ENCODE results near the gene TTLL7.

The TTLL7 gene

DNA sequence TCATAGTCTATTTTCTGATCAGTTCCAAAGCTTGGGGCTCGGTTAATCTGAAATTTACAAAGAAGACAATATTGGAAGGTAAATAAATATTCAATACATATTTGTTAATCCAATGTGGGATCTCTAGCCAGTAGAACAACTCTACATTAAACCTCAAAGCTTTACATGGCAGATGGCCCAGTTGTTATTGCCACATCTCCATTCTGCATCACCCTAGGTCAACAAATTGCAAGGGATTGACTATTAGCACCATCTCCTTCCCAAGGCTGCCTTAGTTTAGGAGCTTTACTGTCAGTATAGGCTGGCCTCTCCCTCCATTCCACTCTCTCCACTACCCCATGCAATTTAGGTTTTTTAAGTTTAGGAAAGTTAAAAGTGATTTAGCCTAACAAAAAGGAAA, 69.7 kb downstream of the TTLL7 start:
- in situ Hi-C loops (cut with HindIII; ENCODE audit: low sequenced_read_pairs), result no loop called here
- DNase-seq (ENCODE audit: low read depth), result peak; percentile 4

DNA sequence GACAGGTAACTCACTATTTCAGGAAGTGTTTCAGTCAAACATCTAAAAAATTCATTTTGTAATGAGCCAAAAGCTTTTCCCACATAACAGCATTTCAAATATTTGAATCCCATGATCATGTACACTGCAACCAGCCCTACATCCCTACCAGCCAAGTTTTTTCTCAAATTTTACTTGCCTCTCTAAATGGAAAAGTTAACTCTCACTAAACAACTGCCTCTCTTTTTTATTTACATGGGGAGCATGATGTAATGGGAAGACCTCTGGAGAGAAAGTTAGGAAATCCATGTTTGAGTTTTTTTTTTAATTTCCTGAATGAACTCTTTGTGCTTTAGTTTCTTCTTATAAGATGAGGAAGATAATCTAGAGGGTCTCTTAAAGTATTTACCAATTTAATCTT, 70.5 kb downstream of the TTLL7 start:
- DNase-seq (ENCODE audit: low read depth), result no peak
- H3K4me3 ChIP-seq (ENCODE audit: low read depth, low read length), result no peak overlapping the region
- in situ Hi-C loops (cut with HindIII; ENCODE audit: low sequenced_read_pairs), result no loop called here
- TF ChIP-seq, protein P1, sequence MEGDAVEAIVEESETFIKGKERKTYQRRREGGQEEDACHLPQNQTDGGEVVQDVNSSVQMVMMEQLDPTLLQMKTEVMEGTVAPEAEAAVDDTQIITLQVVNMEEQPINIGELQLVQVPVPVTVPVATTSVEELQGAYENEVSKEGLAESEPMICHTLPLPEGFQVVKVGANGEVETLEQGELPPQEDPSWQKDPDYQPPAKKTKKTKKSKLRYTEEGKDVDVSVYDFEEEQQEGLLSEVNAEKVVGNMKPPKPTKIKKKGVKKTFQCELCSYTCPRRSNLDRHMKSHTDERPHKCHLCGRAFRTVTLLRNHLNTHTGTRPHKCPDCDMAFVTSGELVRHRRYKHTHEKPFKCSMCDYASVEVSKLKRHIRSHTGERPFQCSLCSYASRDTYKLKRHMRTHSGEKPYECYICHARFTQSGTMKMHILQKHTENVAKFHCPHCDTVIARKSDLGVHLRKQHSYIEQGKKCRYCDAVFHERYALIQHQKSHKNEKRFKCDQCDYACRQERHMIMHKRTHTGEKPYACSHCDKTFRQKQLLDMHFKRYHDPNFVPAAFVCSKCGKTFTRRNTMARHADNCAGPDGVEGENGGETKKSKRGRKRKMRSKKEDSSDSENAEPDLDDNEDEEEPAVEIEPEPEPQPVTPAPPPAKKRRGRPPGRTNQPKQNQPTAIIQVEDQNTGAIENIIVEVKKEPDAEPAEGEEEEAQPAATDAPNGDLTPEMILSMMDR (IDR thresholded peaks at IDR 0.05; ENCODE audit: low read depth, low read length, missing control alignments), result no peak

More for the DNA sequence above, 69.7 kb downstream of the TTLL7 start:
- H3K4me3 ChIP-seq (ENCODE audit: low read depth, low read length), result no peak overlapping the region
- TF ChIP-seq, protein P1 (IDR thresholded peaks at IDR 0.05; ENCODE audit: low read depth, low read length, missing control alignments), result no peak

DNA sequence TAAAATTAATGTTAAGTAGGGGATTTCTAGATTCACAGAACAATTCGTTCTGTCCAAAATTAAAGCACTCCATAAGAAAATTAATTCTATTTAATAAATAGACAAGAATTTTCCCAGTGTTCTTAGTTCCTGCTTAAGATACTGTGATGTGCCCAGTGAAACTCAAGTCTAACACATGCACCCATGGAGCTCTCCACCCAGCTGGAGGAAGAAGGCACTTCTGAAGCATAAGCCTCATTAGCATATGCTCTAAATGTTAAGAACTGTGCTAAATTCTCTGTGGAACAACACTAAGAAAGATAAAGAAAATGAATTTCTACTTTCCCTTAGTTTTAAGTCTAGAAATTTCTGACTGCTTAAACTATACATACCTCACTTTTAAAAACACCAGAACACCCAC, 71.2 kb downstream of the TTLL7 start:
- DNase-seq (ENCODE audit: low read depth), result no peak
- TF ChIP-seq, protein P1 (IDR thresholded peaks at IDR 0.05; ENCODE audit: low read depth, low read length, missing control alignments), result no peak
- no peak overlapping the region for H3K4me3 ChIP-seq (ENCODE audit: low read depth, low read length)
- in situ Hi-C loops (cut with HindIII; ENCODE audit: low sequenced_read_pairs), result no loop called here

DNA sequence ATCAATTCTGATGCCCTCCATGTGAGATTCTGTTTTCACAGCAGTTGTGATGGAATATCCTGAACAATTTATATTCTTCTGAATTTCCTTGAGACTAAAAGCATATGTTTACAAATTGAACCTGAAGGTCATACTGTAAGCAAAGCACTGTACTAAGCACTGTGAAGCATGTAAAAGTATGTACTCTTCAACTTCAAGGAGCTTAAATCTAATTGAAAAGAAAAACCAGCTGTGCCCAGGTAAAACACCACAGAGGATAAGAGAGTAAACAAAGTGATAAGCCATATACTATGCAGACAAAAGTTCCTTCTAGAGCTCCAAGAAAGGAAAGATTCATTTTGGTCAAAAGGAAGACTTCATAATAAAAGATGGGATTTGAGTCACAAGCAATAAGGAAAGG, 71.9 kb downstream of the TTLL7 start:
- DNase-seq (ENCODE audit: low read depth), result no peak
- in situ Hi-C loops (cut with HindIII; ENCODE audit: low sequenced_read_pairs), result no loop called here
- no peak overlapping the region for H3K4me3 ChIP-seq (ENCODE audit: low read depth, low read length)
- TF ChIP-seq, protein P1 (IDR thresholded peaks at IDR 0.05; ENCODE audit: low read depth, low read length, missing control alignments), result no peak

DNA sequence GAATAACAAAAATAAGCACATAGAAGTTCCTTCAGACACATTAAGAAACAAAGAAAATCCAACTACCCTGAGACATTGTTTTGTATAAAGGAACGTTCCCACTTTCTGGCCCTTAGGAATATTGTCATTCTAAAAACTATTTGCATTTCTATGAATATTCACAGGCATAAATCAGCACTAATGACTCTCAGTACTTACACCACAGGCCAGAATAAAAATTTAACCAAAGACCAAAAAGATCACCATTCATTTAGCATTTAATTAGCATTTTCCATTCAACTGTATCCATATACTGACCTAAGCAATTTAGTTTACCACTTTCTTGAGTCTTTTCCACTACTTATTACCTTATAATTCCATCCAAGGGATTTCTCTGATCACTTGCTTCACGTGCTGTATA, 75.4 kb downstream of the TTLL7 start:
- no peak for DNase-seq (ENCODE audit: low read depth)
- TF ChIP-seq, protein P1 (IDR thresholded peaks at IDR 0.05; ENCODE audit: low read depth, low read length, missing control alignments), result no peak
- in situ Hi-C loops (cut with HindIII; ENCODE audit: low sequenced_read_pairs), result no loop called here
- no peak overlapping the region for H3K4me3 ChIP-seq (ENCODE audit: low read depth, low read length)

DNA sequence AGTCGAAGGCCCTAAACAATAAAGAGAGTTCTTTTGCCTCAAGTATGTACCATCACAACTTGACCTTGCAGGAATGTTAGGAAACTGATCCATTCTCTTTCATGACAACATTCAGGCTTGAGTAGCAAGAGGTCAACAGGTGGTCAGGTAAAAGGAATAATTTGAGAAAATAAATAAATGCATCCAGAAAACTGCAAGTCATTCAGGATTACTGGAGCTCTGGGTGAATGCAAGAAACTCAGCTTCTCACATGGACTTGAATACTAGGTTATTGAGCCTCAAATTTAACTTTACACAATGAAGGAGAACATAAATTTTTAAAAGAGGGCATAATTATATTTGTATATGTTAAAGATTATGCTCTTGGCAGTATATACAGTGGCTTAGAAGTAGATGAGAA, 76.5 kb downstream of the TTLL7 start:
- TF ChIP-seq, protein P1 (IDR thresholded peaks at IDR 0.05; ENCODE audit: low read depth, low read length, missing control alignments), result no peak
- no peak for DNase-seq (ENCODE audit: low read depth)
- in situ Hi-C loops (cut with HindIII; ENCODE audit: low sequenced_read_pairs), result no loop called here
- no peak overlapping the region for H3K4me3 ChIP-seq (ENCODE audit: low read depth, low read length)

DNA sequence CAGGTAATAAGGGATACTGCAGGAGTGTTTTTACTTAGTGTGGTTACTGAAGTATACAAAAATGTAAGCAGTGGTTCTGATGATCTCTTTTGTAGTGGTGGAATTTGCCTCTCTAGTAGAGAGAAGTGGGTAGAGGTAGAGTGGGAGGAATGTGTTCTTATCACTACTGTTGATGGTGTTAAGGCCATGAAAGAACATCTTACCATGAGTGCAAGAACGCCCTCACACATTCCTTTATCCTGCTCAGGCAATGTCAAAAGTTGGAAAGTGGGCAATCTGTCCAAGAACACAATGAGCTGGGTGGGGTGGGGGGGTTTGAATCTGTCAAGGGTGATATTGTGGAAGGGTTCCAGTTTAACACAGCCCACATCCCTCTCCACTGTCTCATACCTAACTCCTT, 78.6 kb downstream of the TTLL7 start:
- in situ Hi-C loops (cut with HindIII; ENCODE audit: low sequenced_read_pairs), result no loop called here
- TF ChIP-seq, protein P1 (IDR thresholded peaks at IDR 0.05; ENCODE audit: low read depth, low read length, missing control alignments), result no peak
- H3K4me3 ChIP-seq (ENCODE audit: low read depth, low read length), result no peak overlapping the region
- DNase-seq (ENCODE audit: low read depth), result no peak
